IPS-15b (cell line): ENCODE results near the gene CUEDC2.

Experiments used
- H3K27me3 ChIP-seq: one replicate; pipeline ENCODE4 v1.6.1; 2013; ENCODE audit warnings: low read length; ENCODE audit not compliant: control insufficient read depth, insufficient read depth
- H3K36me3 ChIP-seq: one replicate; pipeline ENCODE4 v1.6.1; 2013; ENCODE audit warnings: low read length; ENCODE audit not compliant: control insufficient read depth, insufficient read depth
- H3K4me1 ChIP-seq: one replicate; pipeline ENCODE4 v1.6.1; 2013; ENCODE audit warnings: mild to moderate bottlenecking, low read length; ENCODE audit not compliant: control insufficient read depth, insufficient read depth
- H3K4me3 ChIP-seq: one replicate; pipeline ENCODE4 v1.5.1; 2013; ENCODE audit warnings: low read depth, low read length
- H3K9ac ChIP-seq: one replicate; pipeline ENCODE4 v1.6.1; 2013; ENCODE audit warnings: low read depth, mild to moderate bottlenecking, low read length
- H3K9me3 ChIP-seq: one replicate; pipeline ENCODE4 v1.6.1; 2013; ENCODE audit warnings: mild to moderate bottlenecking, low read length; ENCODE audit not compliant: control insufficient read depth, insufficient read depth

CUEDC2 gene

DNA sequence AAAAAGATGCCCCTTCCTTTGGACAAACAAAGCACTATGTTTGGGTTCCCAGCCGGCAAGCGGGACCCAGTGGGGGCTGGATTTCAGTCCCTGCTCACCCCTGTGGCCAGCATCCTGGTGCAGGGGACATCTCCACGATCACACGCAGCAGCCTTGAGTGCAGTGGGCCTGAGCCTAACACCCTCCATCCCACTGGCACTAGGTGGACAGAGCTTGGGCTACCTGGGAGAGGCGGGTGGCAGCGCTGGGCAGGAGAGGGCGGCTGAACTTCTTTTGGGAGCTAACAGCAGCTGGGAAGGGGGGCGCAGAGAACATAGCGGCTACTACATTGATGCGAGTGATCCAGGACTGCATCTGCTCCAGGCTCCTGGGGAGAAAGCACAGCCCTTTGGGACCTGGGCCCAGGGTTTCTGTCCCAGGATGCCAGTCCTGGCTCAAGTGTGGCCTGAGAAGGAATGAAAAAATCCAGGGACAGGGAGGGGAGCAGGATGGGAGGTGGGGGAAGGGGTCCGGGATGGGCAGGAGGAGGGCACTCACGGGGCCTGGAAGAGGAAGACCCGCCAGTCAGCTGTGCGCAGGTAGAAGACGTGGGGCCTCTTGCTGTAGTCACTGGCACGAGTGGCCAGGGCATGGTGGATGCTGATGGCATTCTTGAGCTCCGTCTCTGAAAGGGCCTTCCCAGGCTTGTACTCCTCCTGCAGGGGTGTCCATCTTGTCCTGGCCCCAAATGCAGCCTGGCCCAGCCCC lies 27.8 kb downstream of the CUEDC2 start:
- Histone ChIP-seq H3K9ac (no peak overlapping the region), H3K4me3 (no peak overlapping the region), H3K36me3 (peaks cover 37% of the 10 kb centered on the region), H3K27me3 (peaks cover 16% of the 10 kb centered on the region), H3K9me3 (no peaks in the 10 kb centered on the region), H3K4me1 (peaks cover 4% of the 10 kb centered on the region)

DNA sequence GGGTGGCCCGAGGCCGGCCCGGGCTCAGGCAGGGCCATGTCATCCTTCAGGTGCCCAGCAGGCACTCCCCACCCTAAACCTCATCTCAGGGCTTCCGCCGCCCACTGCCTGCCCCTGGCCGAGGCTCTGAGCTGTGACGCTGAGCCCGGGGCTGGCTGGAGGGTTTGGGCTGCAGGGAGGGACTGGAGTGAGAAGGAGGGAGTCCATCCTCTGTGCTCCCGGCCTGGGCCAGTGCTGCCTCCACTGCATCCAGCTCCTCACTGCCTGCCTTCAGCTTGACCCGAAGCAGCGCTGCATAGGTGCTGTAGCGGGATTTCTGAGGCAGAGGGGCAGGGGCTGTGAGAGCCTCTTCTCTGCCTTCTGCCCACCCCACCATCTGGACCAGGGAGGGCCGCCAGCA lies 29.3 kb downstream of the CUEDC2 start:
- Histone ChIP-seq H3K9me3 (no peaks in the 10 kb centered on the region), H3K36me3 (peaks cover 43% of the 10 kb centered on the region), H3K9ac (no peak overlapping the region), H3K27me3 (peaks cover 9% of the 10 kb centered on the region), H3K4me1 (peaks cover 3% of the 10 kb centered on the region), H3K4me3 (no peak overlapping the region)

DNA sequence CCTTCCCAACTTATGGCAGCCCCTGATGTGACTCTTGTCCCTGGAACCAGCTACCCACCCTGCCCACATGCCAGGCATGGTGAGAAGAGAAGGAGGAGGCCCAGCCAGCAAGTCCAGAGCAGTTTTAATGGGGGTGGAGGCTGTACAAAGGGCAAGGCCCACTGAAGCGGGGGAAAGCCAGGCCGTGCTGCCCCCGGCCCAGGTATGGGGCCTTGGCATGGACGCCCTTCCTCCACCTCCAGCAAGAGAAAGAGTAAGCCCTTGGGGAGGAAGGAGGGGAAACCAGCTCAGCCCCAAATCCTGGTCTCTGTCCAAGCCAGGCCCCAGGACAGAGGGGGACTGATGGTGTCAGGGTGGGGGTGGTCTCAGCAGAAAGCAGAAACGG lies 29.9 kb downstream of the CUEDC2 start:
- no peaks in the 10 kb centered on the region for H3K9me3 ChIP-seq
- peaks cover 49% of the 10 kb centered on the region for H3K36me3 ChIP-seq
- H3K4me3 ChIP-seq: no peak overlapping the region
- peaks cover 3% of the 10 kb centered on the region for H3K4me1 ChIP-seq
- H3K27me3 ChIP-seq: peaks cover 3% of the 10 kb centered on the region
- H3K9ac ChIP-seq: no peak overlapping the region

DNA sequence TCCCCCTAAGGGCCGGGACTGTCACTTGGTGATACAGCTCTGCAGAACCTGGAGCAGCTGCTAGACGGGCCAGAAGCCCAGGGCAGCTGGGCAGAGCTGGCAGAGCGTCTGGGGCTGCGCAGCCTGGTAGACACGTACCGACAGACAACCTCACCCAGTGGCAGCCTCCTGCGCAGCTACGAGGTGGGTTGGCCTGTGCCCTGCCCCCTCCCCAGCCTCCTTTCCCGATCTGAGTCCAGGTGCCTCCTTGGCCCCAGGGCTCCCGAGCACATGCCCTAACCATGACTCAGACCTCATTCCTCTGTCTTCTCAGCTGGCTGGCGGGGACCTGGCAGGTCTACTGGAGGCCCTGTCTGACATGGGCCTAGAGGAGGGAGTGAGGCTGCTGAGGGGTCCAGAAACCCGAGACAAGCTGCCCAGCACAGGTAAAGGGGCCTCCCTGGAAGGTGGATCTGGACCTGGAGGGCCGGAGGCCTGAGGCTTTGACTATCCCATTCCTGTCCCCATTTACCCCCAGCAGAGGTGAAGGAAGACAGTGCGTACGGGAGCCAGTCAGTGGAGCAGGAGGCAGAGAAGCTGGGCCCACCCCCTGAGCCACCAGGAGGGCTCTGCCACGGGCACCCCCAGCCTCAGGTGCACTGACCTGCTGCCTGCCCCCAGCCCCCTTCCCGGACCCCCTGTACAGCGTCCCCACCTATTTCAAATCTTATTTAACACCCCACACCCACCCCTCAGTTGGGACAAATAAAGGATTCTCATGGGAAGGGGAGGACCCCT lies 30.5 kb downstream of the CUEDC2 start:
- Histone ChIP-seq H3K27me3 (no peaks in the 10 kb centered on the region), H3K9me3 (no peaks in the 10 kb centered on the region), H3K4me3 (no peak overlapping the region), H3K36me3 (peaks cover 55% of the 10 kb centered on the region), H3K4me1 (peaks cover 3% of the 10 kb centered on the region), H3K9ac (no peak overlapping the region)

DNA sequence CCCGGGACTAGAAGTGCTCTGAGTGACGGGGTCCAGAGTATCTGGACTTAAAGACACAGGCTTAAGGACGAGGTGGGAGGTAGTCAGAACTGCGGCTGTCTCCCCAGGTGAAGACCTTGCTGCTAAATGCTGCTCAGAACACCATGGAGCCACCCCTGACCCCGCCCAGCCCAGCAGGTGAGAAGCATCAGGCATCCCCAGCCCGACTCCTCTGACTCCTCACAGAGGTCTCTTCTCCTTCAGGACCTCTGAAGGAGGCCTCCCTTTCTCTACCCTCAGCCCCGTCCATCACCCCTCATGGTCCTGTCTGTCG lies 31.1 kb downstream of the CUEDC2 start:
- Histone ChIP-seq H3K9ac (no peak overlapping the region), H3K27me3 (no peaks in the 10 kb centered on the region), H3K4me3 (no peak overlapping the region), H3K9me3 (no peaks in the 10 kb centered on the region), H3K36me3 (peaks cover 61% of the 10 kb centered on the region), H3K4me1 (peaks cover 3% of the 10 kb centered on the region)

DNA sequence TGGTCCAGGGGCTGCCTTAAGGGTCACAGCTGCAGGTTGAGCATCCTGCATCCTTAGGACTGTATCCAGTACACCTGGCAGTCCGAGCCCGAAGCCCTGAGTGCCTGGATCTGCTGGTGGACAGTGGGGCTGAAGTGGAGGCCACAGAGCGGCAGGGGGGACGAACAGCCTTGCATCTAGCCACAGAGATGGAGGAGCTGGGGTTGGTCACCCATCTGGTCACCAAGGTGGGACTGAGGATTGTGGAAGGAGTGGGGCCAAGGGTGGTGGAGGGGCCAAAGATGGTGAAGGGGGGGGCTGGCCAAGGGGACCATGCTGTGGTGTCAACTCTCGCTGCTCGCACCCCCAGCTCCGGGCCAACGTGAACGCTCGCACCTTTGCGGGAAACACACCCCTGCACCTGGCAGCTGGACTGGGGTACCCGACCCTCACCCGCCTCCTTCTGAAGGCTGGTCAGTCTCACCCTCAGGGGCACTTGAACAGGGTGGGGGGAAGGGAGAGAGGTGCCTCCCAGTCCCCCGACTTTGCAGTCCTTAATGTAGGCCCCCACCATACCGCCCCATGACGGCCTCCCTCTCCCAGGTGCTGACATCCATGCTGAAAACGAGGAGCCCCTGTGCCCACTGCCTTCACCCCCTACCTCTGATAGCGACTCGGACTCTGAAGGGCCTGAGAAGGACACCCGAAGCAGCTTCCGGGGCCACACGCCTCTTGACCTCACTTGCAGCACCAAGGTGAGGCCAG lies 31.6 kb downstream of the CUEDC2 start:
- no peaks in the 10 kb centered on the region for H3K9me3 ChIP-seq
- H3K27me3 ChIP-seq: no peaks in the 10 kb centered on the region
- H3K9ac ChIP-seq: no peak overlapping the region
- H3K4me3 ChIP-seq: no peak overlapping the region
- H3K4me1 ChIP-seq: peaks cover 3% of the 10 kb centered on the region
- H3K36me3 ChIP-seq: peaks cover 61% of the 10 kb centered on the region

DNA sequence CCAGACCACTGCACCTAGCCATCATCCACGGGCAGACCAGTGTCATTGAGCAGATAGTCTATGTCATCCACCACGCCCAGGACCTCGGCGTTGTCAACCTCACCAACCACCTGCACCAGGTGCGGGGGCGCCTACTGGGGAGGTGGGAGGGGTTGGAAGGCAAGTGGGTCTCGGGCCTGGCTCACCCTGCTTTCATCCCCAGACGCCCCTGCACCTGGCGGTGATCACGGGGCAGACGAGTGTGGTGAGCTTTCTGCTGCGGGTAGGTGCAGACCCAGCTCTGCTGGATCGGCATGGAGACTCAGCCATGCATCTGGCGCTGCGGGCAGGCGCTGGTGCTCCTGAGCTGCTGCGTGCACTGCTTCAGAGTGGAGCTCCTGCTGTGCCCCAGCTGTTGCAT lies 32.3 kb downstream of the CUEDC2 start:
- H3K4me3 ChIP-seq: peak overlapping the region; percentile 45
- H3K9me3 ChIP-seq: no peaks in the 10 kb centered on the region
- H3K36me3 ChIP-seq: peaks cover 61% of the 10 kb centered on the region
- no peak overlapping the region for H3K9ac ChIP-seq
- H3K27me3 ChIP-seq: peaks cover under 1% of the 10 kb centered on the region
- peaks cover 3% of the 10 kb centered on the region for H3K4me1 ChIP-seq

DNA sequence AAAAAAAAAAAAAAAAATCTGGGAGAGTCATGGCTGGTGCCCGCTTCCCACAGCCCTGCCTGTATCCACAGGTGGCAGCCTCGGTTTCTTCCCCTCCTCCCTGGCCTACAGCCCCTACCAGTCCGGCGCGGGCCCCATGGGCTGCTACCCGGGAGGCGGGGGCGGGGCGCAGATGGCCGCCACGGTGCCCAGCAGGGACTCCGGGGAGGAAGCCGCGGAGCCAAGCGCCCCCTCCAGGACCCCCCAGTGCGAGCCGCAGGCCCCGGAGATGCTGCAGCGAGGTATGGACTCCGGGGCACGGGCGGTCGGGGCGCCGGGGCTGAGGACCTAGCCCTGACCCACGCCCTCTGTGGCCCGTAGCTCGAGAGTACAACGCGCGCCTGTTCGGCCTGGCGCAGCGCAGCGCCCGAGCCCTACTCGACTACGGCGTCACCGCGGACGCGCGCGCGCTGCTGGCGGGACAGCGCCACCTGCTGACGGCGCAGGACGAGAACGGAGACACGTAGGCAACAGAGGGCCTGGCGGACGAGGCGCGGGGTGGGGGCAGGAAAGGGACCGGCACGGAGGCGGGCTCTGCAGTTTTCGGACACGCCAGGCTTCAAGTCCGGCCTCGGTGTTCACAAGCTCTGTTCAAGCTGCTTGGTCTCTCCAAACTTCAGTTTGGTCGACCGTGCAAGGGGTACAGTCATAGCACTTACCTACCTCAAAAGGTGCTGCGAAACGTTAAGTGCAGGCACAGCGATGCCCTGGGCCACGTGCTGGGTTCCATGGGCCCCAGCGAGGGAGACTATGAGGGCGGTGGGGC lies 33.0 kb downstream of the CUEDC2 start:
- peak overlapping the region; percentile 53 for H3K4me3 ChIP-seq

DNA sequence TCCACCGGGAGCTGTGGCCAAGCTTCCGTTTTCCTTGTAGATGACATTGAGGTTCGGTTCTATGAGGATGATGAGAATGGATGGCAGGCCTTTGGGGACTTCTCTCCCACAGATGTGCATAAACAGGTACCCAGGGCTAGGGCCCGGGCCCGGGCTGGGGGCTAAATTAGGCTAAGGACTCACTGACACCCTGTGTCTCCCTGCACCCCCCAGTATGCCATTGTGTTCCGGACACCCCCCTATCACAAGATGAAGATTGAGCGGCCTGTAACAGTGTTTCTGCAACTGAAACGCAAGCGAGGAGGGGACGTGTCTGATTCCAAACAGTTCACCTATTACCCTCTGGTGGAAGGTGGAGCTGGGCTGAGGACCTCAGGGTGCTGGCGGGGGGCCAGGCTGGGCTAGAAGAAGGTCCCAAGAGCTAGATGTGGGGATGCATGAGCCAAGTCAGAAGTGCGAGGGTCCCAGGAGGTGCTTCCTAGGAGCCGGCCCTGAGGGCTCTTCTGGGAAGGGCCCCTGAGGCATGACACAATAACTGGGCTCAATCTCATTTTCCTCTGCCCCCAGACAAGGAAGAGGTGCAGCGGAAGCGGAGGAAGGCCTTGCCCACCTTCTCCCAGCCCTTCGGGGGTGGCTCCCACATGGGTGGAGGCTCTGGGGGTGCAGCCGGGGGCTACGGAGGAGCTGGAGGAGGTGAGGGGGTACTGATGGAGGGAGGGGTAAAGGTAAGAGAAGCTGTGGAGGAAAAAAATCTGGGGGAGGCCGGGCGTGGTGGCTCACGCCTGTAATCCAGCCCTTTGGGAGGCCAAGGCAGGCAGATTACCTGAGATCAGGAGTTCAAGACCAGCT lies 34.0 kb downstream of the CUEDC2 start:
- Histone ChIP-seq H3K27me3 (peaks cover 6% of the 10 kb centered on the region), H3K4me1 (peaks cover 5% of the 10 kb centered on the region), H3K4me3 (no peak overlapping the region), H3K36me3 (peaks cover 55% of the 10 kb centered on the region), H3K9me3 (no peaks in the 10 kb centered on the region), H3K9ac (no peak overlapping the region)

More for the DNA sequence above, 33.0 kb downstream of the CUEDC2 start:
- H3K4me1 ChIP-seq: peaks cover 3% of the 10 kb centered on the region
- peaks cover 60% of the 10 kb centered on the region for H3K36me3 ChIP-seq
- H3K9ac ChIP-seq: peak overlapping the region; percentile 24
- H3K9me3 ChIP-seq: no peaks in the 10 kb centered on the region
- peaks cover 6% of the 10 kb centered on the region for H3K27me3 ChIP-seq

DNA sequence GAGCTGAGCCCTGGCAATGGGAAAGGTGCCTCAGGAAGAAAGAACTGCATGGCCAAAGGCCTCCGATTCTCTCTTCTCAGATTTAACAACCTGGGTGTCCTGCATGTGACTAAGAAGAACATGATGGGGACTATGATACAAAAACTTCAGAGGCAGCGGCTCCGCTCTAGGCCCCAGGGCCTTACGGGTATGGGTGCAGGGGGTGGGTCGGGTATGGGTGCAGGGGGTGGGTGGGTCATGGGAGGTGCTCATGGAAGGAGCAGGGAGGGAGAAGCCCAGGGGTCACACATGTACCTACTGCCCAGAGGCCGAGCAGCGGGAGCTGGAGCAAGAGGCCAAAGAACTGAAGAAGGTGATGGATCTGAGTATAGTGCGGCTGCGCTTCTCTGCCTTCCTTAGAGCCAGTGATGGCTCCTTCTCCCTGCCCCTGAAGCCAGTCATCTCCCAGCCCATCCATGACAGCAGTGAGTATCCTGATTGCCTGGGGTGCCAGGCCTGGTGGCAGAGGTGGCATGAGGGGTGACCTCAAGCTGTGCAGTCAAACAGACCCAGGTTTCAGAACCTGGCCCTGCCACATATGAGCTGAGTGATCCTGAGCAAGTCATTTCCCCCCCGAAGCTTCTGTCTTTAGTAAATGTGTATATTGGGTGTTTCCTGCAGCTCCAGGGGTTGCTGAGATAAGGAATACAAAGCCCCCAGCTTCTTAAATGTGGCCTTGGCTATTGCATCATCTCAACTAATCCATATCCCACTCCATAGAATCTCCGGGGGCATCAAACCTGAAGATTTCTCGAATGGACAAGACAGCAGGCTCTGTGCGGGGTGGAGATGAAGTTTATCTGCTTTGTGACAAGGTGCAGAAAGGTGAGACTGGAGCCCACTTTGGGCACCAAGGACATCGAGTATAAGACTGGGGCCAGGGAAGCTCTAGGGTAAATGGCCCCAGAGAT lies 34.9 kb downstream of the CUEDC2 start:
- Histone ChIP-seq H3K27me3 (peaks cover 10% of the 10 kb centered on the region), H3K4me1 (peaks cover 11% of the 10 kb centered on the region), H3K9me3 (no peaks in the 10 kb centered on the region), H3K36me3 (peaks cover 49% of the 10 kb centered on the region), H3K4me3 (no peak overlapping the region), H3K9ac (no peak overlapping the region)
